Nucleus accumbens (tissue), 56 donors: Measurements from ENCODE around the gene NODAL.

Experiments used
- DNase-seq, 56 donors: peaks; one replicate each; lab custom pipeline; 2025; lab: John Stamatoyannopoulos, UW

Gene NODAL

GRCh38 chr10:70435241-70436085 is 6.0 kb downstream of the NODAL start:
- DNase-seq: no peak

GRCh38 chr10:70433581-70434280 is 7.8 kb downstream of the NODAL start:
- no peak for DNase-seq

GRCh38 chr10:70432561-70433263 is 8.8 kb downstream of the NODAL start:
- DNase-seq: no peak

GRCh38 chr10:70432101-70432500 is 9.4 kb downstream of the NODAL start:
- DNase-seq: peak in 53 of 56 donors; percentile 10 to 92 (median 64)

- DNase-seq: peak in 24 of 56 donors; percentile 1 to 48 (median 18)
These were observed 10.7 kb downstream of the NODAL start for GRCh38 chr10:70430493-70431445.

GRCh38 chr10:70426823-70427222 is 14.7 kb downstream of the NODAL start:
- DNase-seq: no peak

GRCh38 chr10:70425096-70425495 is 16.4 kb downstream of the NODAL start:
- DNase-seq: peak in 1 of 56 donors; percentile 4

GRCh38 chr10:70424320-70424719 is 17.2 kb downstream of the NODAL start:
- no peak for DNase-seq

- no peak for DNase-seq
These were observed 22.8 kb downstream of the NODAL start for GRCh38 chr10:70418713-70419112.

- DNase-seq: no peak
These were observed 23.3 kb downstream of the NODAL start for GRCh38 chr10:70418229-70418628.

GRCh38 chr10:70417568-70417967 is 23.9 kb downstream of the NODAL start:
- DNase-seq: no peak

GRCh38 chr10:70412356-70412755 is 29.1 kb downstream of the NODAL start:
- DNase-seq: no peak

GRCh38 chr10:70410608-70411007 is 30.9 kb downstream of the NODAL start:
- no peak for DNase-seq

- DNase-seq: no peak
These were observed 31.7 kb downstream of the NODAL start for GRCh38 chr10:70409772-70410171.

GRCh38 chr10:70405037-70405824 is 36.2 kb downstream of the NODAL start:
- DNase-seq: peak in 39 of 56 donors; percentile 3 to 56 (median 37)

GRCh38 chr10:70404787-70405036 is 36.8 kb downstream of the NODAL start:
- peak in 12 of 56 donors; percentile 7 to 63 (median 44) for DNase-seq

GRCh38 chr10:70404036-70404786 is 37.3 kb downstream of the NODAL start, which contains the start of gene EIF4EBP2:
TSS of gene EIF4EBP2 (plus strand) at chr10:70404145. CDS start at chr10:70404402, 257 bp downstream.
- peak in 55 of 56 donors; percentile 74 to 99 (median 97) for DNase-seq

GRCh38 chr10:70403483-70404035 is 37.9 kb downstream of the NODAL start:
- no peak for DNase-seq
